GM23338 (cell line): ENCODE results near the gene SGCB.

ENCODE experiments used
- CREB1 ChIP-seq: fragments of 250-450 bp; sonication (Bioruptor Pico); IDR thresholded peaks from 2 replicates; pipeline ENCODE4 v1.5.0; 2020; ENCODE audit warnings: low read depth, mild to moderate bottlenecking, moderate library complexity
- EZH2 ChIP-seq: fragments of 200-600 bp; sonication (generic); IDR thresholded peaks from one replicate; pipeline ENCODE4 v1.8.0; 2017; ENCODE audit warnings: antibody characterized with exemption, mild to moderate bottlenecking, low read depth; ENCODE audit not compliant: unreplicated experiment
- EZH2phosphoT487 ChIP-seq: fragments of 200-600 bp; sonication (generic); IDR thresholded peaks from one replicate; pipeline ENCODE4 v1.8.1; 2018; ENCODE audit warnings: antibody characterized with exemption; ENCODE audit not compliant: unreplicated experiment
- JUNB ChIP-seq: IDR thresholded peaks from one replicate; pipeline ENCODE4 v1.6.1; 2016; ENCODE audit warnings: antibody characterized with exemption; ENCODE audit not compliant: unreplicated experiment
- NANOG ChIP-seq: IDR thresholded peaks from 2 replicates; pipeline ENCODE4 v1.6.1; 2016; ENCODE audit warnings: antibody characterized with exemption, borderline replicate concordance
- POLR2AphosphoS5 ChIP-seq: IDR thresholded peaks from 2 replicates; pipeline ENCODE4 v1.6.1; 2016; ENCODE audit warnings: antibody characterized with exemption, low read depth
- STAT1 ChIP-seq: IDR thresholded peaks from one replicate; pipeline ENCODE4 v1.6.1; 2016; ENCODE audit warnings: antibody characterized with exemption; ENCODE audit not compliant: unreplicated experiment
- TF ChIP-seq, protein P1 (sequence below), 2 experiments: fragments of 200-600 bp in 1 of 2; sonication (generic) in 1 of 2; conservative IDR thresholded peaks; 2 replicates each; pipeline versions ENCODE4 v1.5.1 to v1.6.1; 2016 to 2017; ENCODE audit warnings: antibody characterized with exemption in 2 of 2, low read depth in 2 of 2, mild to moderate bottlenecking in 2 of 2, moderate library complexity in 1 of 2
- TF ChIP-seq, protein P2 (sequence below): IDR thresholded peaks from one replicate; pipeline ENCODE4 v1.6.1; 2018; ENCODE audit warnings: antibody characterized with exemption; ENCODE audit not compliant: unreplicated experiment
- TF ChIP-seq, protein P3 (sequence below): fragments of 250-450 bp; sonication (Bioruptor Pico); IDR thresholded peaks from 2 replicates; pipeline ENCODE4 v1.5.0; 2020; ENCODE audit warnings: mild to moderate bottlenecking, moderate library complexity
- TF ChIP-seq, protein P4 (sequence below): IDR thresholded peaks from 2 replicates; pipeline ENCODE4 v1.6.1; 2016; ENCODE audit warnings: antibody characterized with exemption

DNA sequence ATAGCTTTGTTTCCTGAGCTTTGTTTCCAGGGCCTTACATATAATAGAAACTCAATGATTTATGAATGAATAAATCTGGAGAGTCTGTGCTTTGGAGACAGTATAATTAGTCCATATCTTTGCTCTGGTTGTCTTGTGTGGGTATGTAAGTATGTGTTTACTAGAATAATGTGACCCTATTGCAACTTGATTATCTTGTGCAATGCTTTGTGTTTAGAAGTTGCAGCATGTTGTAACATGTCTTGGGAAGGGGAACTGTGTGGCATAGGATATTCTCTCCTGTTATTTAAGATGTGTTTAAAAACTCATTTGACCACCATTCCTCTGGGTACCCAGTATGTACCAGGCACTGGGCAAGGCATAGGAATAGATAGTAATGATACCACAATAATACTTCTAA is 19.1 kb upstream of the SGCB start:
- TF ChIP-seq, protein P1, sequence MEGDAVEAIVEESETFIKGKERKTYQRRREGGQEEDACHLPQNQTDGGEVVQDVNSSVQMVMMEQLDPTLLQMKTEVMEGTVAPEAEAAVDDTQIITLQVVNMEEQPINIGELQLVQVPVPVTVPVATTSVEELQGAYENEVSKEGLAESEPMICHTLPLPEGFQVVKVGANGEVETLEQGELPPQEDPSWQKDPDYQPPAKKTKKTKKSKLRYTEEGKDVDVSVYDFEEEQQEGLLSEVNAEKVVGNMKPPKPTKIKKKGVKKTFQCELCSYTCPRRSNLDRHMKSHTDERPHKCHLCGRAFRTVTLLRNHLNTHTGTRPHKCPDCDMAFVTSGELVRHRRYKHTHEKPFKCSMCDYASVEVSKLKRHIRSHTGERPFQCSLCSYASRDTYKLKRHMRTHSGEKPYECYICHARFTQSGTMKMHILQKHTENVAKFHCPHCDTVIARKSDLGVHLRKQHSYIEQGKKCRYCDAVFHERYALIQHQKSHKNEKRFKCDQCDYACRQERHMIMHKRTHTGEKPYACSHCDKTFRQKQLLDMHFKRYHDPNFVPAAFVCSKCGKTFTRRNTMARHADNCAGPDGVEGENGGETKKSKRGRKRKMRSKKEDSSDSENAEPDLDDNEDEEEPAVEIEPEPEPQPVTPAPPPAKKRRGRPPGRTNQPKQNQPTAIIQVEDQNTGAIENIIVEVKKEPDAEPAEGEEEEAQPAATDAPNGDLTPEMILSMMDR (conservative IDR thresholded peaks at IDR 0.05; ENCODE audit: low read depth in 2 of 2) = no peak
- no peak for TF ChIP-seq POLR2AphosphoS5
- TF ChIP-seq, protein P2, sequence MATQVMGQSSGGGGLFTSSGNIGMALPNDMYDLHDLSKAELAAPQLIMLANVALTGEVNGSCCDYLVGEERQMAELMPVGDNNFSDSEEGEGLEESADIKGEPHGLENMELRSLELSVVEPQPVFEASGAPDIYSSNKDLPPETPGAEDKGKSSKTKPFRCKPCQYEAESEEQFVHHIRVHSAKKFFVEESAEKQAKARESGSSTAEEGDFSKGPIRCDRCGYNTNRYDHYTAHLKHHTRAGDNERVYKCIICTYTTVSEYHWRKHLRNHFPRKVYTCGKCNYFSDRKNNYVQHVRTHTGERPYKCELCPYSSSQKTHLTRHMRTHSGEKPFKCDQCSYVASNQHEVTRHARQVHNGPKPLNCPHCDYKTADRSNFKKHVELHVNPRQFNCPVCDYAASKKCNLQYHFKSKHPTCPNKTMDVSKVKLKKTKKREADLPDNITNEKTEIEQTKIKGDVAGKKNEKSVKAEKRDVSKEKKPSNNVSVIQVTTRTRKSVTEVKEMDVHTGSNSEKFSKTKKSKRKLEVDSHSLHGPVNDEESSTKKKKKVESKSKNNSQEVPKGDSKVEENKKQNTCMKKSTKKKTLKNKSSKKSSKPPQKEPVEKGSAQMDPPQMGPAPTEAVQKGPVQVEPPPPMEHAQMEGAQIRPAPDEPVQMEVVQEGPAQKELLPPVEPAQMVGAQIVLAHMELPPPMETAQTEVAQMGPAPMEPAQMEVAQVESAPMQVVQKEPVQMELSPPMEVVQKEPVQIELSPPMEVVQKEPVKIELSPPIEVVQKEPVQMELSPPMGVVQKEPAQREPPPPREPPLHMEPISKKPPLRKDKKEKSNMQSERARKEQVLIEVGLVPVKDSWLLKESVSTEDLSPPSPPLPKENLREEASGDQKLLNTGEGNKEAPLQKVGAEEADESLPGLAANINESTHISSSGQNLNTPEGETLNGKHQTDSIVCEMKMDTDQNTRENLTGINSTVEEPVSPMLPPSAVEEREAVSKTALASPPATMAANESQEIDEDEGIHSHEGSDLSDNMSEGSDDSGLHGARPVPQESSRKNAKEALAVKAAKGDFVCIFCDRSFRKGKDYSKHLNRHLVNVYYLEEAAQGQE = no peak
- TF ChIP-seq, protein P3, sequence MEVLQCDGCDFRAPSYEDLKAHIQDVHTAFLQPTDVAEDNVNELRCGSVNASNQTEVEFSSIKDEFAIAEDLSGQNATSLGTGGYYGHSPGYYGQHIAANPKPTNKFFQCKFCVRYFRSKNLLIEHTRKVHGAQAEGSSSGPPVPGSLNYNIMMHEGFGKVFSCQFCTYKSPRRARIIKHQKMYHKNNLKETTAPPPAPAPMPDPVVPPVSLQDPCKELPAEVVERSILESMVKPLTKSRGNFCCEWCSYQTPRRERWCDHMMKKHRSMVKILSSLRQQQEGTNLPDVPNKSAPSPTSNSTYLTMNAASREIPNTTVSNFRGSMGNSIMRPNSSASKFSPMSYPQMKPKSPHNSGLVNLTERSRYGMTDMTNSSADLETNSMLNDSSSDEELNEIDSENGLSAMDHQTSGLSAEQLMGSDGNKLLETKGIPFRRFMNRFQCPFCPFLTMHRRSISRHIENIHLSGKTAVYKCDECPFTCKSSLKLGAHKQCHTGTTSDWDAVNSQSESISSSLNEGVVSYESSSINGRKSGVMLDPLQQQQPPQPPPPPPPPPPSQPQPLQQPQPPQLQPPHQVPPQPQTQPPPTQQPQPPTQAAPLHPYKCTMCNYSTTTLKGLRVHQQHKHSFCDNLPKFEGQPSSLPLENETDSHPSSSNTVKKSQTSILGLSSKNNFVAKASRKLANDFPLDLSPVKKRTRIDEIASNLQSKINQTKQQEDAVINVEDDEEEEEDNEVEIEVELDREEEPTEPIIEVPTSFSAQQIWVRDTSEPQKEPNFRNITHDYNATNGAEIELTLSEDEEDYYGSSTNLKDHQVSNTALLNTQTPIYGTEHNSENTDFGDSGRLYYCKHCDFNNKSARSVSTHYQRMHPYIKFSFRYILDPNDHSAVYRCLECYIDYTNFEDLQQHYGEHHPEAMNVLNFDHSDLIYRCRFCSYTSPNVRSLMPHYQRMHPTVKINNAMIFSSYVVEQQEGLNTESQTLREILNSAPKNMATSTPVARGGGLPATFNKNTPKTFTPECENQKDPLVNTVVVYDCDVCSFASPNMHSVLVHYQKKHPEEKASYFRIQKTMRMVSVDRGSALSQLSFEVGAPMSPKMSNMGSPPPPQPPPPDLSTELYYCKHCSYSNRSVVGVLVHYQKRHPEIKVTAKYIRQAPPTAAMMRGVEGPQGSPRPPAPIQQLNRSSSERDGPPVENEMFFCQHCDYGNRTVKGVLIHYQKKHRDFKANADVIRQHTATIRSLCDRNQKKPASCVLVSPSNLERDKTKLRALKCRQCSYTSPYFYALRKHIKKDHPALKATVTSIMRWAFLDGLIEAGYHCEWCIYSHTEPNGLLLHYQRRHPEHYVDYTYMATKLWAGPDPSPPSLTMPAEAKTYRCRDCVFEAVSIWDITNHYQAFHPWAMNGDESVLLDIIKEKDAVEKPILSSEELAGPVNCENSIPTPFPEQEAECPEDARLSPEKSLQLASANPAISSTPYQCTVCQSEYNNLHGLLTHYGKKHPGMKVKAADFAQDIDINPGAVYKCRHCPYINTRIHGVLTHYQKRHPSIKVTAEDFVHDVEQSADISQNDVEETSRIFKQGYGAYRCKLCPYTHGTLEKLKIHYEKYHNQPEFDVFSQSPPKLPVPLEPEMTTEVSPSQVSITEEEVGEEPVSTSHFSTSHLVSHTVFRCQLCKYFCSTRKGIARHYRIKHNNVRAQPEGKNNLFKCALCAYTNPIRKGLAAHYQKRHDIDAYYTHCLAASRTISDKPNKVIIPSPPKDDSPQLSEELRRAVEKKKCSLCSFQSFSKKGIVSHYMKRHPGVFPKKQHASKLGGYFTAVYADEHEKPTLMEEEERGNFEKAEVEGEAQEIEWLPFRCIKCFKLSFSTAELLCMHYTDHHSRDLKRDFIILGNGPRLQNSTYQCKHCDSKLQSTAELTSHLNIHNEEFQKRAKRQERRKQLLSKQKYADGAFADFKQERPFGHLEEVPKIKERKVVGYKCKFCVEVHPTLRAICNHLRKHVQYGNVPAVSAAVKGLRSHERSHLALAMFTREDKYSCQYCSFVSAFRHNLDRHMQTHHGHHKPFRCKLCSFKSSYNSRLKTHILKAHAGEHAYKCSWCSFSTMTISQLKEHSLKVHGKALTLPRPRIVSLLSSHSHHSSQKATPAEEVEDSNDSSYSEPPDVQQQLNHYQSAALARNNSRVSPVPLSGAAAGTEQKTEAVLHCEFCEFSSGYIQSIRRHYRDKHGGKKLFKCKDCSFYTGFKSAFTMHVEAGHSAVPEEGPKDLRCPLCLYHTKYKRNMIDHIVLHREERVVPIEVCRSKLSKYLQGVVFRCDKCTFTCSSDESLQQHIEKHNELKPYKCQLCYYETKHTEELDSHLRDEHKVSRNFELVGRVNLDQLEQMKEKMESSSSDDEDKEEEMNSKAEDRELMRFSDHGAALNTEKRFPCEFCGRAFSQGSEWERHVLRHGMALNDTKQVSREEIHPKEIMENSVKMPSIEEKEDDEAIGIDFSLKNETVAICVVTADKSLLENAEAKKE = no peak
- no peak for TF ChIP-seq EZH2
- no peak for TF ChIP-seq EZH2phosphoT487
- TF ChIP-seq, protein P4, sequence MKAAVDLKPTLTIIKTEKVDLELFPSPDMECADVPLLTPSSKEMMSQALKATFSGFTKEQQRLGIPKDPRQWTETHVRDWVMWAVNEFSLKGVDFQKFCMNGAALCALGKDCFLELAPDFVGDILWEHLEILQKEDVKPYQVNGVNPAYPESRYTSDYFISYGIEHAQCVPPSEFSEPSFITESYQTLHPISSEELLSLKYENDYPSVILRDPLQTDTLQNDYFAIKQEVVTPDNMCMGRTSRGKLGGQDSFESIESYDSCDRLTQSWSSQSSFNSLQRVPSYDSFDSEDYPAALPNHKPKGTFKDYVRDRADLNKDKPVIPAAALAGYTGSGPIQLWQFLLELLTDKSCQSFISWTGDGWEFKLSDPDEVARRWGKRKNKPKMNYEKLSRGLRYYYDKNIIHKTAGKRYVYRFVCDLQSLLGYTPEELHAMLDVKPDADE = no peak
- TF ChIP-seq CREB1 = no peak
- TF ChIP-seq JUNB = no peak
- TF ChIP-seq NANOG = no peak
- no peak for TF ChIP-seq STAT1
